ENCODE data around the gene DLGAP4. TPM values are rescaled to one million over a fixed set of nuclear protein-coding genes. Genes with fewer than 3 reads are reported as not detected.

The DLGAP4 gene
- total and polyA plus RNA-seq, 2 of the 8 experiments (the other 6 are each of a cell fraction or from before 2014, with no cell fraction given), result 41.2 to 57.2 TPM

- TF ChIP-seq CTCF (IDR thresholded peaks at IDR 0.05; ENCODE audit: control extremely low read depth in 1 of 3, insufficient read depth in 1 of 3, low read depth in 1 of 3, low read length in 3 of 3) (peak; percentile 40 to 73 (median 60)), POU5F1 (IDR thresholded peaks at IDR 0.05; ENCODE audit: low read depth, low read length) (no peak), EGR1 (IDR thresholded peaks at IDR 0.05; ENCODE audit: borderline replicate concordance, low read depth, low read length) (no peak), SUZ12 (IDR thresholded peaks at IDR 0.05; ENCODE audit: low read length) (no peak), E2F6 (IDR thresholded peaks at IDR 0.05) (no peak), HDAC2 (IDR thresholded peaks at IDR 0.05; ENCODE audit: borderline replicate concordance in 1 of 2, low read depth in 2 of 2, low read length in 2 of 2) (peak; percentile 100), RFX5 (IDR thresholded peaks at IDR 0.05; ENCODE audit: borderline replicate concordance, low read depth, low read length) (no peak), SIX5 (IDR thresholded peaks at IDR 0.05; ENCODE audit: low read depth, low read length) (no peak), SP4 (IDR thresholded peaks at IDR 0.05; ENCODE audit: low read length) (peak; percentile 77; the same call in 1 of the 2 replicates), JUN (IDR thresholded peaks at IDR 0.05; ENCODE audit: low read depth, low read length) (no peak), CBX5 (IDR thresholded peaks at IDR 0.05; ENCODE audit: low read depth, low read length) (no peak), BCL11A (IDR thresholded peaks at IDR 0.05; ENCODE audit: low read depth in 2 of 2, low read length in 2 of 2) (no peak), JUND (IDR thresholded peaks at IDR 0.05; ENCODE audit: low read length) (no peak), USF2 (IDR thresholded peaks at IDR 0.05; ENCODE audit: low read length) (no peak), CREB1 (IDR thresholded peaks at IDR 0.05) (peak; percentile 81), YY1 (IDR thresholded peaks at IDR 0.05; ENCODE audit: low read depth, low read length) (peak; percentile 62; the same call in 1 of the 2 replicates), FOSL1 (IDR thresholded peaks at IDR 0.05; ENCODE audit: insufficient read depth, low read depth, low read length) (no peak), EP300 (IDR thresholded peaks at IDR 0.05; ENCODE audit: borderline replicate concordance in 1 of 2, low read depth in 2 of 2, low read length in 2 of 2) (peak in 1 of 2 experiments; percentile 49; a peak in 1 of 3 replicates), KDM5A (IDR thresholded peaks at IDR 0.05; ENCODE audit: low read length) (no peak), BRCA1 (IDR thresholded peaks at IDR 0.05; ENCODE audit: low read depth, low read length) (no peak), ZNF274 (IDR thresholded peaks at IDR 0.05; ENCODE audit: borderline replicate concordance, extremely low read depth, low read length) (no peak)
Observed at GRCh38 chr20:36384022-36384619, 78.0 kb downstream of the DLGAP4 start (continued).

Data from H1 (cell line).